Right kidney (tissue), 1 donor: ENCODE measurements around the gene CDH6.

Source experiments
- DNase-seq: peaks from one replicate; pipeline ENCODE4 v3.0.0-alpha.2; 2016

Gene CDH6

DNA sequence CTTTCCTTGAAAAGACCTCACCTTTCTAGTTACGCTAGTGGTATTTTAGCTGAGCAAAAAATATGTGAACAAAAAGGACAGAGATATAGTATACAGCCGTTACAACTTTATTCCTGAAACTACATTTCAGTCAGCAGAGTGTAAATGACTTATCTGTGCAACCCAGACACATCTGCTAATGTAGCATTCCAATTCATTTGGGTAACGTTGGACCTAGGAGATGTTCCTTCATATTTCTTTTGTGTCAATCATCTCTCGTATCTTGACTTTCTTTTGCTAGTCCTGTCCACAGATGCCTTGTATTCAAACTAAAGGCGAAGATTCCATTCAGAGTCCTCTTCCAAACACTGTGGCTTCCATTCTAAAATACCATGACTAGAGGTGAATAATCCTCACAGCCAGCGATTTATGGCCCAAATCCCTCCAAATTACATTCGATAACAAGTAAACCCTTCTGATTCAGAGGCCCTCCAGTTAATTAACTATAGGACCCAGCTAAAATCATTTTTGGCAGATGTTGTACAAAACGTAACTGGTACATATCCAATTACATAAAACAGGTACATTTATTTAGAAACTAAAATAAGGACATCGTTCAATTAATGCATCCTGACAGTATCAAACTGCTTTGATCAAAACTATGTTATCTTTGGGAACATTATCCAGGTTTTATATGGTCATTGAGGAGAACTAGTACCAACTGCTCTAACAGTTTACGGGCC, 182.7 kb downstream of the CDH6 start:
- DNase-seq, result no peak

DNA sequence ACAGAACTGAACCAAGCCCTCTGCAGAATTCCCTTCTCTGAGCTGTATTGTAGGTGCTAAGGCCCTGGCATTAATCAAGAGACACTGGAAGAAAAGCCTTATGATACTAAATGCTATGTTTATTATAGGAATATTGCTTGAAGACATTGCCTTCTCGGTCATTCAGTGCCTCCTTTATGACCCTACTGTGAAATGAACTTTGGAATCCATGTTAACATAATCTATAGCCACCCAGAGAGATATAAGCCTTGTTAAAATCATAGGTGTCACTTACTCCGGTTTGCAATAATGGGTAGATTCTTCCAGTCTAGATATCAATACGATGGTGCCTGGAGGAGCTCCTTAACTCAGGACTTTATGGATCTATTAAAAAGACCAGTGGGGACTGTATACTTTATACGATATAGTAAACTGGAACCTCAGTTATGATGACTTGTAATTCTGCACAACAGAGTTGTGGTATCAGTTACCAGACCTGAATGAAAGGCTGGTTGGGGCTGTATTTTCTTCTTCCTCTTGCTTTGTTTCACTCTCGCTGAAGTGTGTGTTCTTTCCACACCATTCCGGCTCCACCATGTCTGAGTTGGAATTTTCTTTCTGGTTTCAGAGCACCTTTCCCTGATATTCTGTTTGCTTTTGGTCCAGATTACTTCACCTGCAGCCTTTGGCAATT, 183.9 kb downstream of the CDH6 start:
- no peak for DNase-seq

- no peak for DNase-seq
These were observed 184.7 kb downstream of the CDH6 start for GRCh38 chr5:31378136-31378535.
